BJ (cell line): ENCODE data around the gene HCN4. TPM values are rescaled to one million over a fixed set of nuclear protein-coding genes. Genes with fewer than 3 reads are reported as not detected.

ENCODE experiments used
- CTCF ChIA-PET: fragments of 350-600 bp; formaldehyde crosslinking; extraction: SDS; loops from one replicate; lab custom pipeline; 2021; ENCODE audit warnings: antibody characterized with exemption, inconsistent platforms; lab: Yijun Ruan, JAX
- POLR2A ChIA-PET: fragments of 300-600 bp; sonication (Branson Sonifier 250); formaldehyde crosslinking; extraction: SDS; loops from one replicate; lab custom pipeline; 2021; ENCODE audit warnings: antibody characterized with exemption; lab: Charles Lee
- DNase-seq: peaks from one replicate; pipeline ENCODE4 v3.0.0-alpha.2; 2011; ENCODE audit warnings: low read depth
- H3K27me3 ChIP-seq: 2 replicates; pipeline ENCODE4 v1.6.0; 2011; ENCODE audit warnings: low read length; ENCODE audit not compliant: control insufficient read depth, insufficient read depth
- H3K36me3 ChIP-seq: 2 replicates; pipeline ENCODE4 v1.5.1; 2011; ENCODE audit warnings: low read length; ENCODE audit not compliant: control insufficient read depth, insufficient read depth
- H3K4me3 ChIP-seq: 2 replicates; pipeline ENCODE4 v1.5.1; 2011; ENCODE audit warnings: low read depth, mild to moderate bottlenecking, control low read depth, low read length
- polyA plus RNA-seq: library from polyadenylated mRNA; depleted of rRNA; stranded (reverse); fragments of >200 nt; gene quantifications from 2 replicates; pipeline ENCODE4 v1.2.3, GENCODE V29; 2011
- TF ChIP-seq, protein P1 (sequence below): IDR thresholded peaks from 2 replicates; pipeline ENCODE4 v1.5.1; 2011; ENCODE audit warnings: low read depth, mild to moderate bottlenecking, control low read depth, inconsistent platforms, low read length, moderate library complexity; ENCODE audit not compliant: insufficient read depth

Gene HCN4
- polyA plus RNA-seq, 1 experiment = not detected

DNA sequence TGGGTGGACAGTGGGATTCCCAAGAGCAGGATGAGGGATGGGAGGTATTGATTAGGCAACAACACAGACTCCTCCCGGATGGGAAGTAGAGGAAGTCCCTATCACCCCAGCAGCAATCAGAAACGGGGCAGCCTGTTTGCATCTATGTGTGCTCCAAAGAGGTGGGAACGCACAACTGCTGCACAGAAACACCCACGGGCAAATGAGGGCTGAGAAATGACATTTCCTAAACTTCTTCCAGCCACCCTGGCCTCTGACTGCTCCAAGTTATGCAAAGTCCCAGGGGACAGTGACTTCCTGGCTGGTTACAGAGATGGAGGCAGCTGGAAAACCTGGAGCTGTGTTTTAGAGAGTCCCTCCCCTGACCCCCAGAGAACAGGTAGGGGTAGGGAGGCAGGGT is 42.6 kb downstream of the HCN4 start:
- ChIA-PET CTCF (no interaction called here), POLR2A (no interaction called here)
- Histone ChIP-seq H3K27me3 (no peaks in the 10 kb centered on the region), H3K4me3 (no peak overlapping the region), H3K36me3 (no peaks in the 10 kb centered on the region)
- no peak for DNase-seq
- TF ChIP-seq, protein P1, sequence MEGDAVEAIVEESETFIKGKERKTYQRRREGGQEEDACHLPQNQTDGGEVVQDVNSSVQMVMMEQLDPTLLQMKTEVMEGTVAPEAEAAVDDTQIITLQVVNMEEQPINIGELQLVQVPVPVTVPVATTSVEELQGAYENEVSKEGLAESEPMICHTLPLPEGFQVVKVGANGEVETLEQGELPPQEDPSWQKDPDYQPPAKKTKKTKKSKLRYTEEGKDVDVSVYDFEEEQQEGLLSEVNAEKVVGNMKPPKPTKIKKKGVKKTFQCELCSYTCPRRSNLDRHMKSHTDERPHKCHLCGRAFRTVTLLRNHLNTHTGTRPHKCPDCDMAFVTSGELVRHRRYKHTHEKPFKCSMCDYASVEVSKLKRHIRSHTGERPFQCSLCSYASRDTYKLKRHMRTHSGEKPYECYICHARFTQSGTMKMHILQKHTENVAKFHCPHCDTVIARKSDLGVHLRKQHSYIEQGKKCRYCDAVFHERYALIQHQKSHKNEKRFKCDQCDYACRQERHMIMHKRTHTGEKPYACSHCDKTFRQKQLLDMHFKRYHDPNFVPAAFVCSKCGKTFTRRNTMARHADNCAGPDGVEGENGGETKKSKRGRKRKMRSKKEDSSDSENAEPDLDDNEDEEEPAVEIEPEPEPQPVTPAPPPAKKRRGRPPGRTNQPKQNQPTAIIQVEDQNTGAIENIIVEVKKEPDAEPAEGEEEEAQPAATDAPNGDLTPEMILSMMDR = no peak

DNA sequence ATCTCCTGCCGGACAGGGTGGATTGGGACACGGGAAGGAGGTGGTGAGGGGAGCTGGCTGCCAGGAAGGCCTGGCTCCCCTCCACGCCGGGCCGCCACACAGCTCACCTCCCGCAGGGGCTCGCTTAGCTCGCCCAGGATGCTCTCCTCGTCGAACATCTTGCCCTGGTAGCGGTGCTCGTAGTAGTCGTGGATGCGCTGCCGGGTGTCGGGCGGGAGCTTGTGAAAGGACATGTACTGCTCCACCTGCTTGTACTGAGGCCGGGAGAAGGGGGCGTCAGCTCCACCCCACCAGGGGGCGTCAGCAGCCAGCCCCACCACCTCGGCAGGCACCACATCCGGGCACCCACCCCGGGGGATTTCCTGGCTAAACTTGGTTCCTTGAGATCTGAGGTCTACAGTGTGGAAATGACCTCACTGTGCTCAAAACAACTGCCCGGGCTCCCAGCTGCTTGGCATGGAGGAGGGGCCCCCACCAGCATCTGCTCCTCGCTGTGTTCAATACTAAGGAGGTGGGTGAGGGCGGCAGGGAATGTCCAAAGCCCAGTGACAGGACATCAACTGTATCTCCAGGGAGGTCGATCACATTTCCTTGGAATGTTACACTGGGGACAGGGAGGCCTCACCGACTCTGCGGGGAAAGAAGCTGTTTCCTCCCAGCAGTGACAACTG is 43.4 kb downstream of the HCN4 start:
- ChIA-PET POLR2A (no interaction called here), CTCF (no interaction called here)
- Histone ChIP-seq H3K4me3 (no peak overlapping the region), H3K27me3 (no peaks in the 10 kb centered on the region), H3K36me3 (no peaks in the 10 kb centered on the region)
- no peak for DNase-seq
- TF ChIP-seq, protein P1 = peak; percentile 2; the same call in 1 of the 2 replicates

DNA sequence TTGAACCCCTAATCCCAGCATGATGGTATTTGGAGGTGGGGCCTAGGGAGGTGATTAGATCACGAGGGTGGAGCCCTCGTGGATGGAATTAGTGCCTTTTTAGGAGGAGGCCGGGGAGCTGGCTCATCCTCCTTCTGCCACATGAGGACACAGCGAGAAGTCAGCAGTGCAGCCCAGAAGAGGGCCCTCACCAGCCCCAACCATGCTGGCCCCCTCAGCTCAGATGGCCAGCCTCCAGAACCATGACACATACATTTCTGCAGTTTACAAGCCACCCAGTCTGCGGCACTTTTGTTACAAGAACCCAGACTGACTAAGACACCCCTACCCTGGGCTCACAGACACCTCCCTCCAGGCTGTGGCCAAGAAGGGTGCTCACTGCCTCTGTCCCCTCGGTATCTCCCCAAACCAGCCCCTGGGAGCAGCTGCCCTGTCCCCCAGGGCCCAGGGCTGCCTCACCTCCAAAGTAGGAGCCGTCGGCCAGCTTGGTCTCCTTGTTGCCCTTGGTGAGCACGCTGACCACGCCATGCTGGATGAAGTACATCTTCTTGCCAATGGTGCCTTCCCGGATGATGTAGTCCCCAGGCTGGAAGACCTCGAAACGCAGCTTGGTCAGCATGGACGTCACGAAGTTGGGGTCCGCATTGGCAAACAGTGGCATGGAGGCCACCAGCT is 44.1 kb downstream of the HCN4 start:
- ChIA-PET POLR2A (no interaction called here), CTCF (no interaction called here)
- no peak for DNase-seq
- H3K4me3 ChIP-seq = no peak overlapping the region
- TF ChIP-seq, protein P1 = no peak
- no peaks in the 10 kb centered on the region for H3K36me3 ChIP-seq
- H3K27me3 ChIP-seq = no peaks in the 10 kb centered on the region

DNA sequence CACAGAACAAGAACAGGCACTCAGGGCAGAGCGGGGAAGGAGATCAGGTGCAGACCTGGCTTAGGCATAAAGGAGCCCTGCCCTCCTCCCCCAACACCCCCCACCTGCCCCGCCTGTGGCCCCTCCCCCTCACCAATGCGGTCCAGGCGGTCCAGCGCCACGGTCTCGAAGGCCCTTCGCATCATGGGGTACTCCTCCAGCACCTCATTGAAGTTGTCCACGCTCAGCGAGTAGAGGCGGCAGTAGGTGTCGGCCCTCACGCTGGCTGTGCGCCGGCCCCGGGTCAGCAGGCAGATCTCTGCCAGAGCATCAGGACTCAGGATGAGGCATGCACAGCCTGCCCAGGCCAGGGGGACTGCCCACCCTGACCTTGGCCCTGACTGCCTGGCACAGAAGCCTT is 44.8 kb downstream of the HCN4 start:
- H3K27me3 ChIP-seq = peaks cover 2% of the 10 kb centered on the region; the same call in 1 of the 2 replicates
- POLR2A ChIA-PET = no interaction called here
- TF ChIP-seq, protein P1 = no peak
- H3K36me3 ChIP-seq = no peaks in the 10 kb centered on the region
- DNase-seq = no peak
- CTCF ChIA-PET = no interaction called here
- H3K4me3 ChIP-seq = no peak overlapping the region

DNA sequence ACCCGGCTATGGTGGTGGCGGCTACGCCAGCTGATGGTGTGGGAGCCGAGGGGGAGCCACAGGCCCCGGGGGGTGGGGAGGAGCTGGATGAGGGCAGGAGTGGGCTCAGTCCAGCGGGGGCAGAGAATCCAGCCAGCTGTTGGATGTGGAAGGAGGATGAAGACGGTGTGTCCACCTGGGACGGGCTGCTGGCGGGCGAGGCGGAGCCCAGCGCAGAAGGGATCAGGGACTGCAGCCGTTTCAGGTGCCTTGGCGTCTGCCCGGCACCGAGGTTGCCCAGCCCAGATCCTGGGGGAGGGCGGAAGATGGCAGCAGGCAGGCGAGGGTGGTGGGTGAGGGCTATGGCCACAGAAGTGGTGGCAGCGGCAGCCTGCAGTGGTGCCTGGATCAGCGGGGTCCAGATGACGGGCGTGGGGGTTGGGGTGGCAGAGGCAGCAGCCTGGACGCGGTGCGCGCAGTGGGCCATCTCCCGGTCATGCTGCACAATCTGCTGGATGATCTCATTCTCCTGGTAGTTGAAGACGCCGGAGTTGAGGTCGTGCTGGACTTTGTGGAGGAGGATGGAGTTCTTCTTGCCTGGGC is 45.3 kb downstream of the HCN4 start:
- POLR2A ChIA-PET = no interaction called here
- no peak for DNase-seq
- no peak overlapping the region for H3K4me3 ChIP-seq
- H3K36me3 ChIP-seq = no peaks in the 10 kb centered on the region
- peaks cover 4% of the 10 kb centered on the region; the same call in 1 of the 2 replicates for H3K27me3 ChIP-seq
- TF ChIP-seq, protein P1 = no peak
- CTCF ChIA-PET = no interaction called here
